Gastroesophageal sphincter (tissue), 4 donors: ENCODE data around the gene UBL3. TPM values are rescaled to one million over a fixed set of nuclear protein-coding genes. Genes with fewer than 3 reads are reported as not detected.

Source experiments
- ATAC-seq: fragments of 150-250 bp; one replicate; pipeline ENCODE4 v1.9.1; 2016; ENCODE audit warnings: mild to moderate bottlenecking, moderate library complexity
- H3K27ac ChIP-seq, 4 donors: fragments of 200-600 bp; sonication (generic) in 3 of 4; 1 replicate in 3 of 4; 2 replicates in 1 of 4; pipeline ENCODE4 v1.5.1; 2016 to 2019
- H3K27me3 ChIP-seq: fragments of 200-600 bp; sonication (generic); one replicate; pipeline ENCODE4 v1.5.1; 2019
- H3K36me3 ChIP-seq, 2 donors: fragments of 200-600 bp; sonication (generic); one replicate each; pipeline ENCODE4 v1.5.1; 2019; ENCODE audit warnings: control low read depth in 1 of 2
- H3K4me1 ChIP-seq, 3 donors: fragments of 200-600 bp; sonication (generic); 1 replicate in 2 of 3; 2 replicates in 1 of 3; pipeline ENCODE4 v1.5.1; 2016 to 2019; ENCODE audit warnings: control low read depth in 2 of 3
- H3K4me3 ChIP-seq, 2 donors: fragments of 200-600 bp; sonication (generic); one replicate each; pipeline ENCODE4 v1.5.1; 2019; ENCODE audit warnings: mild to moderate bottlenecking in 1 of 2, moderate library complexity in 1 of 2
- H3K9me3 ChIP-seq, 3 donors: fragments of 200-600 bp; sonication (generic); one replicate each; pipeline ENCODE4 v1.5.1; 2017 to 2019; ENCODE audit warnings: control low read depth in 2 of 3
- CTCF ChIP-seq, 4 experiments: fragments of 200-600 bp in 2 of 4; fragments of 450-650 bp in 2 of 4; sonication (generic) in 1 of 4; IDR thresholded peaks; one replicate each; pipeline ENCODE4 v1.5.1; 2017 to 2019; ENCODE audit warnings: antibody characterized with exemption in 4 of 4, mild to moderate bottlenecking in 2 of 4, moderate library complexity in 2 of 4
- EP300 ChIP-seq: sonication (generic); formaldehyde crosslinking; IDR thresholded peaks from one replicate; pipeline ENCODE4 v1.6.1; 2017; ENCODE audit warnings: antibody characterized with exemption, mild to moderate bottlenecking
- POLR2A ChIP-seq, 2 donors: fragments of 450-650 bp; IDR thresholded peaks; one replicate each; pipeline ENCODE4 v1.6.1; 2017; ENCODE audit warnings: antibody characterized with exemption in 2 of 2, mild to moderate bottlenecking in 2 of 2, moderate library complexity in 1 of 2
- POLR2AphosphoS5 ChIP-seq: sonication (generic); formaldehyde crosslinking; IDR thresholded peaks from one replicate; pipeline ENCODE4 v1.6.1; 2017; ENCODE audit warnings: antibody characterized with exemption
- WGBS, 2 donors: methylation state at CpG; one replicate each; pipeline ENCODE4 v1.1.5; 2018; ENCODE audit warnings: low coverage in 1 of 2; 5-methylcytosine and 5-hydroxymethylcytosine counted together
- small RNA-seq, 4 donors: library from RNA; depleted of rRNA; stranded (forward); fragments of <200 nt; gene quantifications; one replicate each; pipeline ENCODE3, GENCODE V24; 2016
- total RNA-seq, 4 donors: library from RNA; depleted of rRNA; stranded (reverse); fragments of >200 nt; gene quantifications; one replicate each; pipeline ENCODE4 v1.1.0, GENCODE V29; 2016

Gene UBL3
- total RNA-seq, 4 donors from 2014 or later: 36.7 to 46.7 (median 38.6) TPM

GRCh38 chr13:29722415-29722814 lies 128.0 kb downstream of the UBL3 start:
- peaks cover 0 to 7% (median 0%) of the 10 kb centered on the region in 3 donors for H3K9me3 ChIP-seq
- H3K4me1 ChIP-seq: no peaks in the 10 kb centered on the region
- H3K27me3 ChIP-seq: no peaks in the 10 kb centered on the region
- H3K4me3 ChIP-seq: no peak overlapping the region
- H3K36me3 ChIP-seq: no peaks in the 10 kb centered on the region
- H3K27ac ChIP-seq: no peak overlapping the region
- 71 to 100% methylated on average over 1 to 5 of the region's 6 CpGs for WGBS, 2 donors
- no peak for TF ChIP-seq POLR2A (IDR thresholded peaks at IDR 0.05)
- no peak for TF ChIP-seq EP300
- TF ChIP-seq CTCF (IDR thresholded peaks at IDR 0.05): no peak
- no peak for TF ChIP-seq POLR2AphosphoS5
- no peak for ATAC-seq

GRCh38 chr13:29721766-29722165 lies 128.7 kb downstream of the UBL3 start:
- H3K4me3 ChIP-seq: no peak overlapping the region
- peaks cover 0 to 7% (median 0%) of the 10 kb centered on the region in 3 donors for H3K9me3 ChIP-seq
- WGBS, 2 donors: 80 to 83% methylated on average over 1 to 2 of the region's 13 CpGs
- H3K27me3 ChIP-seq: no peaks in the 10 kb centered on the region
- no peaks in the 10 kb centered on the region for H3K4me1 ChIP-seq
- TF ChIP-seq EP300 (no peak), CTCF (IDR thresholded peaks at IDR 0.05) (no peak), POLR2AphosphoS5 (no peak), POLR2A (IDR thresholded peaks at IDR 0.05) (no peak)
- no peaks in the 10 kb centered on the region for H3K36me3 ChIP-seq
- no peak overlapping the region for H3K27ac ChIP-seq
- ATAC-seq: no peak

- H3K9me3 ChIP-seq: peaks cover 0 to 9% (median 0%) of the 10 kb centered on the region in 3 donors
- no peaks in the 10 kb centered on the region for H3K4me1 ChIP-seq
- no peak overlapping the region for H3K4me3 ChIP-seq
- WGBS, 2 donors: 55 to 73% methylated on average over 1 of the region's 1 CpG
- TF ChIP-seq POLR2A (IDR thresholded peaks at IDR 0.05): no peak
- TF ChIP-seq EP300: no peak
- ATAC-seq: no peak
- H3K27ac ChIP-seq: no peak overlapping the region
- peaks cover 7% of the 10 kb centered on the region for H3K27me3 ChIP-seq
- H3K36me3 ChIP-seq: no peaks in the 10 kb centered on the region
Measured at GRCh38 chr13:29718694-29719093, 131.7 kb downstream of the UBL3 start.

- Histone ChIP-seq H3K27me3 (peaks cover 7% of the 10 kb centered on the region), H3K4me3 (no peak overlapping the region), H3K27ac (no peak overlapping the region), H3K36me3 (no peaks in the 10 kb centered on the region), H3K9me3 (peaks cover 0 to 11% (median 0%) of the 10 kb centered on the region in 3 donors), H3K4me1 (no peaks in the 10 kb centered on the region)
- 81% methylated on average over 3 of the region's 3 CpGs; no CpG with 5 or more reads in 1 of the 2 donors for WGBS, 2 donors
- no peak for TF ChIP-seq POLR2A (IDR thresholded peaks at IDR 0.05)
- TF ChIP-seq POLR2AphosphoS5: no peak
- TF ChIP-seq EP300: no peak
- TF ChIP-seq CTCF (IDR thresholded peaks at IDR 0.05): no peak
- no peak for ATAC-seq
Measured at GRCh38 chr13:29716493-29716892, 133.9 kb downstream of the UBL3 start.

Small RNA genes within 50 kb of the gene (small RNA-seq; reads per million reads assigned to genes)
- gene RF00017: 0 reads per million in 4 donors
- gene TIMM8BP1: 0 reads per million in 4 donors
